Breast epithelium (tissue), 3 donors: Measurements from ENCODE around the gene ABCC1.

Experiments used
- CTCF ChIP-seq, 3 donors: fragments of 450-650 bp; IDR thresholded peaks; one replicate each; pipeline ENCODE4 v1.5.1; 2016 to 2017; ENCODE audit warnings: antibody characterized with exemption in 3 of 3, mild to moderate bottlenecking in 3 of 3, moderate library complexity in 3 of 3
- POLR2AphosphoS5 ChIP-seq, 3 donors: sonication (generic); formaldehyde crosslinking; IDR thresholded peaks; one replicate each; pipeline ENCODE4 v1.6.1; 2017; ENCODE audit warnings: antibody characterized with exemption in 3 of 3

DNA sequence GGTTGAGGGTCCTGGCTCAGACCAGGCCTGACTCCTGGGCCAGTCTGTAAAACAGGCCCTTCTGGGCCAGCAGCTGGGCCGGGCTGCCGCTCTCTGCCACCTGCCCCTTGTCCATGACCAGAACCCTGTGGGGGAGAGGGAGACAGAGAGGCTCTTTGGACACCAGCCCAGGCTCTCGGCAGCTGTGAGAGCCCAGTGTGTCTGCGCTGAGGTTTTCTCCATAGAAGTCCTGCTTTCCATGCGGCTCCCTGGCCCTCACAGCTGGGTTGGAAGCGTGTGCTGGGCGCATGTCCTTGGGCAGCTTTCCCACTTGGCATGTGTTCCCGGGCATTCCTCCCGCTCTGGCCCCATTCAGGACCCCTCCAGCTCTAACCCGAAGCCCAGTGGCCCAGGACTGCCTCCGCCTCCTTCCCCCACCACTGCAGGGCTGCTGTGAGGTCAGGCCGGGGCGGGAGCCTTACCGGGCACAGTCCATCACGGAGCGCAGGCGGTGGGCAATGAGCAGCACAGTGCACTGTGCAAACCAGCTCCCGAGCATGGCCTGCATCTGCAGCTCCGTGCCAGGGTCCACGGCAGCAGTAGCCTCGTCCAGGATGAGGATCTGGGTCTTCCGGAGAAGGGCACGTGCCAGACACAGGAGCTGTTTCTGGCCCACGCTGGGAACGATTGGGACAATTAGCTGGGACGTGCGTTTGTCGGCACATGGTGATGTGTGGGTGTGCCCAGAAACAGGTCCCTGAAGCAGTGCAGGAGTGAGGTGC, 200.9 kb downstream of the ABCC1 start:
- no peak for TF ChIP-seq POLR2AphosphoS5 (IDR thresholded peaks at IDR 0.05)
- no peak for TF ChIP-seq CTCF (IDR thresholded peaks at IDR 0.05)
